IgD-negative memory B cell (primary cell): Measurements from ENCODE around the gene FBXL20. TPM values are rescaled to one million over a fixed set of nuclear protein-coding genes. Genes with fewer than 3 reads are reported as not detected.
"Not testable (repeated sequence)": the region's sequence is repeated elsewhere in the genome, so short reads cannot be mapped to it uniquely, and the experiment has no call there.

Experiments used
- H3K27ac Mint-ChIP-seq, 3 donors: one replicate each; pipeline ENCODE4 v1.8.0; 2020 to 2022; ENCODE audit warnings: mild to moderate bottlenecking in 3 of 3, mixed read lengths in 3 of 3, moderate library complexity in 1 of 3
- H3K27me3 Mint-ChIP-seq: one replicate; pipeline ENCODE4 v1.8.0; 2021; ENCODE audit warnings: mixed read lengths
- H3K36me3 Mint-ChIP-seq: one replicate; pipeline ENCODE4 v1.8.0; 2020; ENCODE audit warnings: mild to moderate bottlenecking, mixed read lengths
- H3K4me1 Mint-ChIP-seq, 3 donors: one replicate each; pipeline ENCODE4 v1.8.0; 2020 to 2022; ENCODE audit warnings: mixed read lengths in 3 of 3, mild to moderate bottlenecking in 1 of 3
- H3K4me3 Mint-ChIP-seq, 4 donors: one replicate each; pipeline ENCODE4 v1.8.0; 2020 to 2022; ENCODE audit warnings: mild to moderate bottlenecking in 4 of 4, mixed read lengths in 4 of 4, moderate library complexity in 3 of 4
- H3K9me3 Mint-ChIP-seq, 3 donors: one replicate each; pipeline ENCODE4 v1.8.0; 2020 to 2021; ENCODE audit warnings: mixed read lengths in 3 of 3, mild to moderate bottlenecking in 1 of 3
- polyA plus RNA-seq: library from polyadenylated mRNA; unstranded; fragments of 300-500 nt; fragmentation: Illumina TruSeq; gene quantifications from one replicate; pipeline ENCODE4 v1.2.3, GENCODE V29; 2021

FBXL20 gene, protein sequence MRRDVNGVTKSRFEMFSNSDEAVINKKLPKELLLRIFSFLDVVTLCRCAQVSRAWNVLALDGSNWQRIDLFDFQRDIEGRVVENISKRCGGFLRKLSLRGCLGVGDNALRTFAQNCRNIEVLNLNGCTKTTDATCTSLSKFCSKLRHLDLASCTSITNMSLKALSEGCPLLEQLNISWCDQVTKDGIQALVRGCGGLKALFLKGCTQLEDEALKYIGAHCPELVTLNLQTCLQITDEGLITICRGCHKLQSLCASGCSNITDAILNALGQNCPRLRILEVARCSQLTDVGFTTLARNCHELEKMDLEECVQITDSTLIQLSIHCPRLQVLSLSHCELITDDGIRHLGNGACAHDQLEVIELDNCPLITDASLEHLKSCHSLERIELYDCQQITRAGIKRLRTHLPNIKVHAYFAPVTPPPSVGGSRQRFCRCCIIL
- polyA plus RNA-seq: 5.0 TPM

DNA sequence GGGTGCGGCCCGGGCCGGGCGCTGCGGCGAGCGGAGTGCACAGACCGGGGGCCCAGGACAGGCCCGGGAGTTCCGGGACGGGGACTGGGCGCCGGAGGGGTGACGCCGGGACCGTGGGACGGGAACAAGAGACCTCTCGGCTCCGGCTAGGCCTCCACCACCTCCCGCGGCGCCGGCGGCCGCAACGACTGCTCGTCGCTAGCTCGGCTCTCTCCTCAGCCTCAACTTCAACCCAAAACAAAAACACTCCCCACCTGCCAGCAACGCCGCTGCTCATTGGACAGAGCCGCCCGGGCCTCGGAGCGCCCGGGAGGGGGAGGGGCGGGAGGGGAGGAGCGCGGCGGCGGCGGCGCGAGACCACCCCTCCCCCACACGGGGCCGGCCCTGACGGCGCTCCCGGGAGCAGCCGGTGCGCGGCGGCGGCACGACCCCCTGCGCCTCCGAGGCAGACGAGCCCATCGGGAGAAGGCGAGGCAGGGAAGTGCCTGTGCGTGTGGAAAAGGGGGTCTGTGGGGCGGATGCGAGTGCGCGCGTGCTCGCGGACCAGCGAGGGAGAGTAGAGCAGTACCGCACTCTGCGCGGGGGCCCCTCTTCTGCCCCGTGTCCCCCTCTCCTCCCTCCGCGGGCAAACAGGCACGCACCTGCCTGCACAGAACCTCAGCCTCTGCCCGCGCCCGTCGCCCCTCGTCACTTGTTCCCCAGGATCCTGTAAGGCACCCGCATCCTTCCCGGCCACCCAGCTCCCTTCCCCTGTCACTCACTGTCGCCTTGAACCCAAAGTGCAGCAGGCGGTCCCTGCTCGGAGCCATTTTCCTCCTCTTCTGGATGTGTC lies at the start of gene FBXL20:
Gene FBXL20, minus strand, starts transcription at position 215 of the 832 bp plus-strand sequence. CDS start 224 bp downstream, outside the sequence.
- Mint-ChIP-seq H3K27ac (peak within 1 kb of the TSS; percentile 93 to 97 (median 94)), H3K27me3 (no peaks in the 10 kb centered on the region), H3K36me3 (no peaks in the 10 kb centered on the region), H3K9me3 (no peaks in the 10 kb centered on the region), H3K4me1 (peaks cover 14 to 26% (median 17%) of the 10 kb centered on the region in 3 donors), H3K4me3 (peak within 1 kb of the TSS; percentile 94 to 99 (median 97))

DNA sequence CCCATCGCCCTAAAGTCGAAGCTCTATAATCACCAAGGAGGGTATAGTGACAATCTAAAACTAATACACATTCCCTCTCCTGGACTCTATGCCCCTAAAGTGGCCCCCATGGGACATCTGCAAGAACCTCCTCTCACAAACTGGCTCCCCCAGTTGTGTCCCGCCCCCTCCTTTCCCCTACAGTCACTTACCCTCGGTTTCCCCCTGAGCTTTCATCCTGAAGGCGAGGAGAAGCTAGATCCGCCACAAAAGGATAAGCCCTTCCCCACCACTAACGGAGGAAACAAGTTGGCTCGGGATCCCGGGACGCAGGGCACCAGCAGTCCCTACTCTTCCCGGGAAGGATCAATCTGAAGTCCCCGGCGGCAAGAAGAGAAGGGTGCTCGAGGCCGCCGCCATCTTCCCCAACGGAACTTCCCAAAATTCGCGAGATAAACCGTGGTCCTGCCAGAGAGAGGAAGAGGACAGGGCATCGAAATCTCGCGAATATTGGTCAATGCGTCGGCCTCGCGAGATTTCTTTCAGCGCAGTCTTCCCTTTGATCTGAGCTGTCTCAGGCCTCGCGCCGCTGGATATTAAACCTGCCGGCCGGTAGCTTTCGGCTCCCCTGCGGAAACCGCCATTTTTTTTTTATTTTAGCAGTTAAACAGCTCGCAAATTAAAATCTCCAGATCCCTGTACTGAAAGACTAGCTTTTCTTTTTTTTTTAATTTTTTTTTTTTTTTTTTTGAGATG lies 49.6 kb upstream of the FBXL20 start, which contains the start of gene MED1:
Gene MED1, minus strand, starts transcription at position 417 of the 735 bp plus-strand sequence. Its CDS starts 201 bp downstream, at position 216.
- Mint-ChIP-seq H3K4me3 (peak within 1 kb of the TSS; percentile 95 to 99 (median 99)), H3K27me3 (no peaks in the 10 kb centered on the region), H3K4me1 (peaks cover 12 to 20% (median 14%) of the 10 kb centered on the region in 3 donors), H3K9me3 (no peaks in the 10 kb centered on the region), H3K27ac (peak within 1 kb of the TSS; percentile 97 to 99 (median 98)), H3K36me3 (no peaks in the 10 kb centered on the region)

DNA sequence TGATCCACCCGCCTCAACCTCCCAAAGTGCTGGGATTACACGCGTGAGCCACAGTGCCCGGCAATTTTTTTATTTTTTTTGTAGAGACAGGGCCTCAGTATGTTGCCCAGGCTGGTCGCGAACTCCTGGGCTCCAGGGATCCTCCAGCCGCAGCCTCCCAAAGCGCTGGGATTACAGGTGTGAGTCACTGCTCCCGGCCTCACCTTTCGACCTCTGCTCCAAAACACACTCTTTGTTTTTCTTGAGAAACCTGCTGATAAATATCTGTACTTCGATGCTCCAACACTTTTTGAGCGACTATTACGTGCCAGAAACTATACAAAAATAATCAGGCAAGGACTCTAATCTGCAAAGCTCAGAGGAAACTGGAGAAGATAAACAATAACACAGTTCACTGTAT lies 48.6 kb upstream of the FBXL20 start:
- peak overlapping the region; percentile 59 to 99 (median 97) for H3K27ac Mint-ChIP-seq
- H3K27me3 Mint-ChIP-seq: no peaks in the 10 kb centered on the region
- H3K4me3 Mint-ChIP-seq: peak overlapping the region; percentile 63 to 99 (median 97)
- no peaks in the 10 kb centered on the region for H3K36me3 Mint-ChIP-seq
- H3K4me1 Mint-ChIP-seq: peaks cover 12 to 20% (median 14%) of the 10 kb centered on the region in 3 donors
- H3K9me3 Mint-ChIP-seq: no peaks in the 10 kb centered on the region

DNA sequence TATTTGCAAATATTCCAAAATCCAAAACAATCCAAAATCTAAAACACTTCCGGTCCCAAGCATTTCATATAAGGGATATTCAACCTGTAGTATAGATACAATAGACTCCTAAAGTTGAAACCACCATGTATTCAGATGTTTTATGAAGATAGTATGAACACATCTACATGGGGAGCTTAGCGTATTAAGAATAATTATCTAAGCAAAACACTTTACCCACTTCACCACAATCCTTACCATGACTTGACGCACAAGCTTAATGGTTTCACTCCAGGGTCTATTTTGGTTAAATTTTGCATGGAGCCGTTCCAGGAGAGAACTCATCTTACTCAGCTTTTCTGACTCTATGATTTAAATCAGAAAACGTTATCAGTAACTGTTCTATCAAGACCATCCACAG lies 46.1 kb upstream of the FBXL20 start:
- peak overlapping the region in 1 of 4 donors; percentile 53 for H3K4me3 Mint-ChIP-seq
- no peaks in the 10 kb centered on the region for H3K9me3 Mint-ChIP-seq
- peaks cover 6% of the 10 kb centered on the region for H3K36me3 Mint-ChIP-seq
- H3K4me1 Mint-ChIP-seq: peaks cover 10 to 25% (median 16%) of the 10 kb centered on the region in 3 donors
- no peaks in the 10 kb centered on the region for H3K27me3 Mint-ChIP-seq
- H3K27ac Mint-ChIP-seq: no peak overlapping the region

DNA sequence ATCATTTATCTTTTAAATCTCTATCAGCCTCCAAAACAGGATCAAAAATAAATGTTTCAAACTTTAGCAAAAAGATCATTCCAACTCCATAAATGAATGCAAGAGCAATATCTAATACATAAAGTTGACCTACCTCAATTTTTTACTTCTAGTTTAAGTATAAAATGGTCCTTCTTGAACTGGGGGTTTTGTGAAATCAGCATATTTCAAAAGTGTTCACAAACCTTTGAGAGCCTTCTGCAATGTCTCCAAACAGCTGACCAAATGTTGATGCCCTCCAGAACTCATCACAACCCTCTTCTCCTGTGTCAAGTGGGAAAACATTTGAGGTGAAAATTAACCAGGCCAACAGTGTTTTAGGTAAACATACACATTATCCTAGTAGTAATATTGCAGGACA lies 41.9 kb upstream of the FBXL20 start:
- Mint-ChIP-seq H3K9me3 (no peaks in the 10 kb centered on the region), H3K27me3 (no peaks in the 10 kb centered on the region), H3K36me3 (peaks cover 8% of the 10 kb centered on the region), H3K4me1 (peaks cover 4 to 11% (median 6%) of the 10 kb centered on the region in 3 donors), H3K27ac (no peak overlapping the region), H3K4me3 (no peak overlapping the region)

DNA sequence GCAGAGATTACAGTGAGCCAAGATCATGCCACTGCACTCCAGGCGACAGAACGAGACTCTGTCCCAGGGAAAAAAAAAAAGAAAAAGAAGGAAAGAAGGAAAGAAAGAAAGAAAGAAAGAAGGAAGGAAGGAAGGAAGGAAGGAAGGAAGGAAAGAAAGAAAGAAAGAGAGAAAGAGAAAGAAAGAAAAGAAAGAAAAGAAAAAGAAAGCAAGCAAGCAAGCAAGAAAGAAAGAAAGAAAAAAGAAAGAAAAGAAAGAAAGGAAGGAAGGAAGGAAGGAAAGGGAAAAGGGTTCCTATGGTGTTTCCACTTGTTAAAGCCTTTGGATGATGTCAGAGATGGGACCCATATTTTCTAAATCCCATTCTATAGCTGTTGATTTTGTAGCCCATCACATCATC lies 38.4 kb upstream of the FBXL20 start:
- H3K4me3 Mint-ChIP-seq: not testable (repeated sequence)

DNA sequence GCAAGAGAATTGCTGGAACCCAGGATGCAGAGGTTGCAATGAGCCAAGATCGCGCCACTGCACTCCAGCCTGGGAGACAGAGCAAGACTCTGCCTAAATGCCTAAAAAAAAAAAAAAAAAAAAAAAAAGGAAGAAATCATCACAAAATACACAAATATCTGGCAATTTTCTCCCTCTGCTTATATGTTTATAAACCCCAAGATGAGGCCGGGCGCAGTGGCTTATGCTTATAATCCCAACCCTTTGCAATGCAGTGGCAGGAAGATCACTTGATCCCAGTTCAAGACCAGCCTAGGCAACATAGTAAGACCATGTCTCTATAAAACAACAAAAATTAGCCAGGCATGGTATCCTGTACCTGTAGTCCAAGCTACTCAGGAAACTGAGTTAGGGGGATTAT lies 28.2 kb upstream of the FBXL20 start:
- H3K9me3 Mint-ChIP-seq: no peaks in the 10 kb centered on the region
- peaks cover 5% of the 10 kb centered on the region for H3K36me3 Mint-ChIP-seq
- no peak overlapping the region for H3K4me3 Mint-ChIP-seq
- no peak overlapping the region for H3K27ac Mint-ChIP-seq
- H3K27me3 Mint-ChIP-seq: no peaks in the 10 kb centered on the region
- H3K4me1 Mint-ChIP-seq: no peaks in the 10 kb centered on the region

More for the DNA sequence above, 38.4 kb upstream of the FBXL20 start:
- not testable (repeated sequence) for H3K27me3 Mint-ChIP-seq, H3K36me3 Mint-ChIP-seq, H3K9me3 Mint-ChIP-seq, H3K4me1 Mint-ChIP-seq, H3K27ac Mint-ChIP-seq

DNA sequence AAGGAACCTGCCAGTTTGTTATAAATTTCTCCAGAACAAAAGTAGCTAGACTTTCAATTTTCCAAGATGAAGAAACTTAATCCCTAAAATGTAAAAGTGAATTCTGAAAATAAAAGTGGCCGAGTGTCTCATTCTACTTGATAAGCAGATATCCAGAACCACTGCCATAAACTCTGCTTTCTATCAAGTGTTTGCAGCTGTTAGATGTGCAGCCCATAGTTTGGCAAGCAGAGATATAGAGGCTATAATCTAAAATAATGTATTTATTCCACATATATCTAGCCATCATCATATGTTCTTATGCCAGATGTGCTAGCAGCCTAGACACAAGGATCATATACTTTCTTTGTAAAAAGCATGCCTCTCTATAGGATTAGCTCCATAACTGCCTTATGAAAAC lies 14.7 kb upstream of the FBXL20 start:
- no peaks in the 10 kb centered on the region for H3K9me3 Mint-ChIP-seq
- H3K27ac Mint-ChIP-seq: no peak overlapping the region
- H3K27me3 Mint-ChIP-seq: no peaks in the 10 kb centered on the region
- no peaks in the 10 kb centered on the region for H3K4me1 Mint-ChIP-seq
- H3K4me3 Mint-ChIP-seq: no peak overlapping the region
- H3K36me3 Mint-ChIP-seq: peaks cover 2% of the 10 kb centered on the region

DNA sequence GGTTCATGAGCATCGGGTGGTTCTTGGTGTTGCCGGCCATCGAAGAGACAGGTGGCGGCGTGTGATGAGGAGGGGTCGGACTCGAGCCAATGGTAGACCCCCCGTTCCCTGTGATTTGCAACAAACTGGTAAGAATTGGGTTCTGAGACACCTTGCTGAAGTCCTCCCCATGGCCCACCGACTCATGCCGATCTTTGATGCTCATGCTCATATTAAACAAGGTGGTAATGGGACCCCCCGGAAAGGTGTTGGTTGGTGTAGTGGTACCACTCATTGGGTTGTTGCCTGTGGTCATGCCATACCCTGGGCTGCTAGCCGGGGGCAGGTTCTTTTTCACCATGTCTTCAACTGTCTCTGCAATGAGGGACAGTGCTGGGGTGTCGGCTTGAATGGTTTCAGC lies 8.9 kb upstream of the FBXL20 start:
- H3K9me3 Mint-ChIP-seq: no peaks in the 10 kb centered on the region
- H3K27me3 Mint-ChIP-seq: no peaks in the 10 kb centered on the region
- no peak overlapping the region for H3K4me3 Mint-ChIP-seq
- no peak overlapping the region for H3K27ac Mint-ChIP-seq
- peaks cover 1% of the 10 kb centered on the region for H3K36me3 Mint-ChIP-seq
- peaks cover 0 to 2% (median 2%) of the 10 kb centered on the region in 3 donors for H3K4me1 Mint-ChIP-seq

DNA sequence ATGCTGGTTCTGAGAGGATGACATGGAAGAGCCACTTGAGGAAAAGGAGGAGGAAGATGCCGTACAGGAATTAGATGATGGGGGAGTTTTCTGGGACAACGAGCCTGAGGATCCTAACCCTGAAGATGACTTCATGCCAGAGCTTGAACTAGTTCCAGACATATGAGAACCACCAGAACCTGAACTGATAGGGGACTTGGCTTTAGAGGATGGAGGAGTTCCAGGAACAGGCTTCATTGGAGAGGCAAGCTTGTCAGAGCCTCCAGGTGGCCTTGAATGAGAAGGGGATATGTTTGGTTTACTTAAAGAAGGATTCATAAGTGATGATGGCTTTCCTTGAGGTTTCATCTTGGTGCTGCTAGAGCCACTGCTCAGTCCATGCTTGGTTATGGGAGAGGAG lies 6.9 kb upstream of the FBXL20 start:
- no peaks in the 10 kb centered on the region for H3K9me3 Mint-ChIP-seq
- no peak overlapping the region for H3K27ac Mint-ChIP-seq
- H3K36me3 Mint-ChIP-seq: peaks cover 1% of the 10 kb centered on the region
- H3K4me3 Mint-ChIP-seq: peak overlapping the region in 2 of 4 donors; percentile 1 to 68
- no peaks in the 10 kb centered on the region for H3K27me3 Mint-ChIP-seq
- peaks cover 0 to 2% (median 2%) of the 10 kb centered on the region in 3 donors for H3K4me1 Mint-ChIP-seq

DNA sequence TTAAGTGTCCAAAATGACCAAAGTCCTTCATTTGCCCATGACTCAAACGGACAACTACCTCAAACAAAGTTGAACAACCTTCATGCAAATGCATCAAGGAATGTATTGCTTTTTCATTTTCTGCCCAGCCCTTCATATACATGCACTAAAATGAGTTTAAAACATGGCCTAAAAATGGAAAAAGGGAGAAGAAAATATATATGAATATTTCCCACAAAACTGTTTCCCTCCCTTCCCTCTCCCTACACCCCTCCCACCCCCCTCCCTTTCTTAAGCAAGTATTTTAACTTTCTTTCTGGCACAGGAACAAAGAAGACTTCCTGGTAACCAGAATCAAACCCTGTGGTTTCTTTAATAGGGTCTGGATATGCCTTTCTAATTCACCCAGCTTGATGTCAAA lies 5.5 kb upstream of the FBXL20 start:
- peaks cover 0 to 5% (median 5%) of the 10 kb centered on the region in 3 donors for H3K4me1 Mint-ChIP-seq
- no peaks in the 10 kb centered on the region for H3K9me3 Mint-ChIP-seq
- no peak overlapping the region for H3K4me3 Mint-ChIP-seq
- H3K36me3 Mint-ChIP-seq: peaks cover 1% of the 10 kb centered on the region
- no peak overlapping the region for H3K27ac Mint-ChIP-seq
- H3K27me3 Mint-ChIP-seq: no peaks in the 10 kb centered on the region

DNA sequence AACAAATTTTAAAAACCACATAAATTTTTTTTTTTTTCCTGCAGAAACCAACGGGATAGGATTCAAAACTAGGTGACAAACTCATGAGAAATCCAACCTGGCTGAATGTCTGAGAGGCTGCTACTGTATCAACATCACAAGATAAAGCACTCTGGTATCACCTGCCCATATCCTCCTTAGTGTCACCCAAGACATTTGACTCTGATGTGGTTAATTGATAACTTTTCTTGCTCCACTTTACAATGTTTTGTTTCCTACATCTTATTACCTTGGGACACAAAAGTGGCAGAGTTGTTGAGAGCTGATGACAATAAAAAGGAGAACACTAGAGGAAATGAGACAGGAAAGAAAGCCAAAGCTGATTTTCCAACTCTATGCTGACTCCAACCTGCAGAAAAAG lies 4.0 kb upstream of the FBXL20 start:
- H3K4me3 Mint-ChIP-seq: peak overlapping the region in 1 of 4 donors; percentile 46
- peaks cover 2 to 8% (median 7%) of the 10 kb centered on the region in 3 donors for H3K4me1 Mint-ChIP-seq
- peak overlapping the region in 1 of 3 donors; percentile 37 for H3K27ac Mint-ChIP-seq

DNA sequence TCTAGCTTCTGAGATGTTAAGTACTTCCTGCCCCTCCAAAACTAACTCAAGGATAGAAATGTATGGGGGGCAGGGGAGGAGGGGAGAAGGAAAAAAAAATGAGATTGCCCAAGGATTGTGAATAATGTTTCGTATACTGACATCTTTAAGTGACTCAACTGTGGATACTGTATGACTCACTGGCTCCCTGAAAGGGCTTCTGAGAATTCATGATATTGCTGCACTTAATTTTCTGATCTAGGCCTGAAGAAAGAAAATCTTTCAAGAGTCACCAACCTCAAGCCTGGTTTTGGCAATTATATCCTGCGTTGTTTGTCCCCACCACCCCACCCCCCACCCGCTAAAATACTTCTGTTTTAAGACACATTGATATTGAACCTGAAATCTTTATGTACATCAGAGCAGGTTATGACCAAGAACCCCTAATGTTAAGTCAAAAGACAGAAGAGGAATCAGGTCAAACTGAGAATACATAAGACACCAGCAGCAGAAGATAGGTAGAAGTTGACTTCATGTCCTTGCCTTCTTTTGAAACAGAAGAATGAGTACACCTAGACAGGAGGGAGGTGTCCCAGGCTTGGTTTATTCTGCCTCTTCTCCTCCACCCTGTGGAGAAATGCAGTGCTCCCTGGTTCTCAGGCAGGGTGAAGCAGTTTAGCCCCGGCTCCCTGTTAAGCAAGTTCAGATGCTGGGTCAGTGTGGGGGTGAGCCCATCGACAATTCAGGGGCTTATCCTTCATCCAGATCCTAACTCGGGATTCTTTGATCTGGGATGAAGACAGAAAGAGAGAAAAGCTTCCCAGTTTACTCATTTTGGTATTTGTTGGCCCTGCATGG lies 3.3 kb upstream of the FBXL20 start:
- H3K4me1 Mint-ChIP-seq: peaks cover 9 to 13% (median 11%) of the 10 kb centered on the region in 3 donors
- H3K27ac Mint-ChIP-seq: peak overlapping the region in 1 of 3 donors; percentile 83
- no peaks in the 10 kb centered on the region for H3K9me3 Mint-ChIP-seq
- peaks cover 1% of the 10 kb centered on the region for H3K36me3 Mint-ChIP-seq
- no peaks in the 10 kb centered on the region for H3K27me3 Mint-ChIP-seq
- H3K4me3 Mint-ChIP-seq: peak overlapping the region in 1 of 4 donors; percentile 58

More for the DNA sequence above, 4.0 kb upstream of the FBXL20 start:
- no peaks in the 10 kb centered on the region for H3K27me3 Mint-ChIP-seq
- peaks cover 1% of the 10 kb centered on the region for H3K36me3 Mint-ChIP-seq
- no peaks in the 10 kb centered on the region for H3K9me3 Mint-ChIP-seq
